GM21360 (cell line): ENCODE results near the gene ZNF665.
"Not testable (repeated sequence)": the region's sequence is repeated elsewhere in the genome, so short reads cannot be mapped to it uniquely, and the experiment has no call there.

ENCODE experiments used
- ATAC-seq: cut with Tn5 transposase; IDR thresholded peaks from one replicate; pipeline ENCODE4 v1.9.1; 2021; ENCODE audit warnings: mild to moderate bottlenecking, moderate library complexity; ENCODE audit not compliant: unreplicated experiment

The ZNF665 gene

GRCh38 chr19:53192771-53193534 is at the start of gene ZNF665:
ZNF665 (minus strand) TSS chr19:53193358; CDS start chr19:53182898, 10,460 bp downstream.
- no peak for ATAC-seq

GRCh38 chr19:53237114-53237777 is 44.1 kb upstream of the ZNF665 start:
- no peak for ATAC-seq

GRCh38 chr19:53224606-53225005 is 31.4 kb upstream of the ZNF665 start:
- ATAC-seq, result no peak

GRCh38 chr19:53222716-53223115 is 29.6 kb upstream of the ZNF665 start:
- not testable (repeated sequence) for ATAC-seq

- ATAC-seq, result no peak
Measured at GRCh38 chr19:53212703-53213320, 19.7 kb upstream of the ZNF665 start.

- not testable (repeated sequence) for ATAC-seq
Measured at GRCh38 chr19:53211554-53211953, 18.4 kb upstream of the ZNF665 start.

GRCh38 chr19:53196777-53197396 is 3.7 kb upstream of the ZNF665 start:
- peak; percentile 65 for ATAC-seq

- ATAC-seq, result no peak
Measured at GRCh38 chr19:53195265-53195903, 2.2 kb upstream of the ZNF665 start.

GRCh38 chr19:53193535-53194222 is 521 bp upstream of the ZNF665 start:
- ATAC-seq, result no peak

- ATAC-seq, result no peak
Measured at GRCh38 chr19:53190253-53190652, 2.9 kb downstream of the ZNF665 start.

- not testable (repeated sequence) for ATAC-seq
Measured at GRCh38 chr19:53189691-53190198, 3.4 kb downstream of the ZNF665 start.

GRCh38 chr19:53185155-53185882 is 7.8 kb downstream of the ZNF665 start:
- not testable (repeated sequence) for ATAC-seq

- no peak for ATAC-seq
Measured at GRCh38 chr19:53183146-53183764, 9.9 kb downstream of the ZNF665 start.

- ATAC-seq, result no peak
Measured at GRCh38 chr19:53182202-53182601, 11.0 kb downstream of the ZNF665 start.

GRCh38 chr19:53177986-53178385 is 15.2 kb downstream of the ZNF665 start:
- no peak for ATAC-seq

GRCh38 chr19:53172889-53173288 is 20.3 kb downstream of the ZNF665 start:
- ATAC-seq, result no peak

GRCh38 chr19:53165691-53166091 is 27.5 kb downstream of the ZNF665 start:
- ATAC-seq, result no peak

GRCh38 chr19:53161123-53161522 is 32.0 kb downstream of the ZNF665 start:
- ATAC-seq, result no peak

GRCh38 chr19:53160350-53160749 is 32.8 kb downstream of the ZNF665 start:
- no peak for ATAC-seq
